H9 (cell line): ENCODE measurements around the gene HECTD1. TPM values are rescaled to one million over a fixed set of nuclear protein-coding genes. Genes with fewer than 3 reads are reported as not detected.

Experiments used
- DNase-seq: peaks from one replicate; pipeline ENCODE4 v3.0.0-alpha.2; 2017
- H2AFZ ChIP-seq: one replicate; pipeline ENCODE4 v1.6.1; 2013; ENCODE audit warnings: mild to moderate bottlenecking, low read length, control low read depth, moderate library complexity
- H2AK5ac ChIP-seq: 2 replicates; pipeline ENCODE4 v1.6.1; 2013; ENCODE audit warnings: low read length, control low read depth, mixed read lengths; ENCODE audit not compliant: insufficient read length
- H2BK120ac ChIP-seq: one replicate; pipeline ENCODE4 v1.6.1; 2013; ENCODE audit warnings: low read depth, mild to moderate bottlenecking, low read length, control low read depth, inconsistent platforms; ENCODE audit not compliant: poor library complexity, severe bottlenecking
- H2BK12ac ChIP-seq: 2 replicates; pipeline ENCODE4 v1.6.1; 2013; ENCODE audit warnings: low read length, control low read depth, mixed read lengths, low read depth; ENCODE audit not compliant: insufficient read length
- H2BK15ac ChIP-seq: 2 replicates; pipeline ENCODE4 v1.6.1; 2013; ENCODE audit warnings: low read depth, low read length, control low read depth
- H2BK20ac ChIP-seq: one replicate; pipeline ENCODE4 v1.6.1; 2013; ENCODE audit warnings: low read depth, mild to moderate bottlenecking, low read length, control low read depth, inconsistent platforms; ENCODE audit not compliant: poor library complexity, severe bottlenecking
- H2BK5ac ChIP-seq: 2 replicates; pipeline ENCODE4 v1.6.1; 2013; ENCODE audit warnings: low read length, control low read depth, mixed read lengths; ENCODE audit not compliant: insufficient read length
- H3K14ac ChIP-seq: 2 replicates; pipeline ENCODE4 v1.6.1; 2013; ENCODE audit warnings: low read length, control low read depth; ENCODE audit not compliant: insufficient read depth
- H3K18ac ChIP-seq: 2 replicates; pipeline ENCODE4 v1.6.1; 2013; ENCODE audit warnings: low read depth, mild to moderate bottlenecking, mixed read lengths, low read length, control low read depth; ENCODE audit not compliant: insufficient read length
- H3K23ac ChIP-seq: 2 replicates; pipeline ENCODE4 v1.6.1; 2013; ENCODE audit warnings: low read length, control low read depth, mixed read lengths, low read depth; ENCODE audit not compliant: insufficient read length
- H3K23me2 ChIP-seq: 2 replicates; pipeline ENCODE4 v1.6.1; 2013; ENCODE audit warnings: low read depth, mild to moderate bottlenecking, mixed read lengths, low read length, control low read depth; ENCODE audit not compliant: insufficient read length, poor library complexity, severe bottlenecking
- H3K27ac ChIP-seq: 2 replicates; pipeline ENCODE4 v1.5.1; 2013; ENCODE audit warnings: low read length, control low read depth, mixed read lengths, low read depth; ENCODE audit not compliant: insufficient read length
- H3K27me3 ChIP-seq: 2 replicates; pipeline ENCODE4 v1.6.1; 2013; ENCODE audit warnings: low read length, control low read depth, inconsistent platforms; ENCODE audit not compliant: insufficient read depth
- H3K4ac ChIP-seq: 2 replicates; pipeline ENCODE4 v1.6.1; 2013; ENCODE audit warnings: low read depth, mild to moderate bottlenecking, control low read depth, inconsistent platforms, low read length, moderate library complexity
- H3K4me1 ChIP-seq: 2 replicates; pipeline ENCODE4 v1.6.1; 2013; ENCODE audit warnings: low read length, control low read depth, inconsistent platforms; ENCODE audit not compliant: insufficient read depth
- H3K4me2 ChIP-seq: 2 replicates; pipeline ENCODE4 v1.6.1; 2013; ENCODE audit warnings: low read length, control low read depth, mixed read lengths; ENCODE audit not compliant: insufficient read length, insufficient read depth
- H3K56ac ChIP-seq: 2 replicates; pipeline ENCODE4 v1.6.1; 2013; ENCODE audit warnings: low read depth, mild to moderate bottlenecking, mixed read lengths, low read length, control low read depth; ENCODE audit not compliant: insufficient read length
- H3K79me1 ChIP-seq: 2 replicates; pipeline ENCODE4 v1.6.1; 2013; ENCODE audit warnings: low read depth, mild to moderate bottlenecking, moderate library complexity, low read length, control low read depth, inconsistent platforms; ENCODE audit not compliant: insufficient read depth, poor library complexity, severe bottlenecking
- H3K79me2 ChIP-seq: 2 replicates; pipeline ENCODE4 v1.6.1; 2013; ENCODE audit warnings: low read length, control low read depth, inconsistent platforms; ENCODE audit not compliant: insufficient read depth
- H3K9ac ChIP-seq: 2 replicates; pipeline ENCODE4 v1.6.1; 2013; ENCODE audit warnings: low read length, control low read depth, mixed read lengths; ENCODE audit not compliant: insufficient read length; ENCODE audit errors: extremely low read depth
- H3K9me3 ChIP-seq: one replicate; pipeline ENCODE4 v1.6.1; 2013; ENCODE audit warnings: low read depth, low read length, inconsistent platforms; ENCODE audit not compliant: control insufficient read depth
- H3T11ph ChIP-seq: one replicate; pipeline ENCODE4 v1.6.1; 2013; ENCODE audit warnings: mild to moderate bottlenecking, low read length, control low read depth, inconsistent platforms
- H4K20me1 ChIP-seq: one replicate; pipeline ENCODE4 v1.6.1; 2013; ENCODE audit not compliant: control insufficient read depth, insufficient read length, insufficient read depth
- H4K5ac ChIP-seq: 2 replicates; pipeline ENCODE4 v1.6.1; 2013; ENCODE audit warnings: low read depth, mild to moderate bottlenecking, mixed read lengths, low read length, control low read depth; ENCODE audit not compliant: insufficient read length
- H4K8ac ChIP-seq: replicated peaks from 2 replicates; pipeline ENCODE4 v1.6.1; 2013; ENCODE audit warnings: low read length, control low read depth, mixed read lengths, low read depth; ENCODE audit not compliant: insufficient read length
- H4K91ac ChIP-seq: 2 replicates; pipeline ENCODE4 v1.6.1; 2013; ENCODE audit warnings: low read depth, mild to moderate bottlenecking, moderate library complexity, mixed read lengths, low read length, control low read depth; ENCODE audit not compliant: insufficient read length
- H3K27ac Mint-ChIP-seq, 3 experiments: 2 replicates in 2 of 3; 3 replicates in 1 of 3; pipeline ENCODE4 v1.8.0; 2020 to 2021; ENCODE audit warnings: mixed read lengths in 3 of 3, mild to moderate bottlenecking in 1 of 3, moderate library complexity in 1 of 3
- H3K27me3 Mint-ChIP-seq: 2 replicates; pipeline ENCODE4 v1.8.0; 2021; ENCODE audit warnings: low read depth, mild to moderate bottlenecking, moderate library complexity, mixed read lengths
- H3K36me3 Mint-ChIP-seq, 3 experiments: 2 replicates in 2 of 3; 3 replicates in 1 of 3; pipeline ENCODE4 v1.8.0; 2020 to 2021; ENCODE audit warnings: low read depth in 3 of 3, mixed read lengths in 3 of 3; ENCODE audit not compliant: insufficient read depth in 1 of 3
- H3K4me1 Mint-ChIP-seq, 2 experiments: 2 replicates each; pipeline ENCODE4 v1.8.0; 2020; ENCODE audit warnings: mixed read lengths in 2 of 2
- H3K4me3 Mint-ChIP-seq, 2 experiments: 2 replicates in 1 of 2; 3 replicates in 1 of 2; pipeline ENCODE4 v1.8.0; 2020 to 2021; ENCODE audit warnings: mild to moderate bottlenecking in 2 of 2, mixed read lengths in 2 of 2, moderate library complexity in 1 of 2
- H3K9me3 Mint-ChIP-seq, 2 experiments: 2 replicates in 1 of 2; 3 replicates in 1 of 2; pipeline ENCODE4 v1.8.0; 2020; ENCODE audit warnings: mild to moderate bottlenecking in 2 of 2, mixed read lengths in 2 of 2, moderate library complexity in 1 of 2
- CTCF ChIP-seq: fragments of 200-600 bp; sonication (generic); conservative IDR thresholded peaks from 3 replicates; pipeline ENCODE4 v1.8.0; 2021; ENCODE audit warnings: antibody characterized with exemption, mild to moderate bottlenecking
- whole genome bisulfite sequencing: extraction: QIAGEN DNeasy Blood & Tissue Kit; methylation state at CpG from one replicate; pipeline ENCODE4 v1.1.7; 2013; ENCODE audit warnings: missing lambda C conversion rate, low lambda C conversion rate, mixed read lengths; ENCODE audit not compliant: insufficient read length; ENCODE audit errors: extremely low coverage; 5-methylcytosine and 5-hydroxymethylcytosine counted together
- total RNA-seq: library from RNA; stranded (reverse); gene quantifications from 2 replicates; pipeline ENCODE4 v1.2.1, GENCODE V29; 2021

The HECTD1 gene
- total RNA-seq, 1 experiment from 2014 or later = 135 TPM

GRCh38 chr14:31164115-31164514 lies 43.5 kb downstream of the HECTD1 start:
- Mint-ChIP-seq H3K4me3 (no peak overlapping the region), H3K9me3 (no peaks in the 10 kb centered on the region), H3K27ac (no peak overlapping the region), H3K27me3 (no peaks in the 10 kb centered on the region), H3K4me1 (no peaks in the 10 kb centered on the region), H3K36me3 (peaks cover 19 to 82% (median 45%) of the 10 kb centered on the region in 3 experiments; a peak in 6 of 7 replicates)
- Histone ChIP-seq H3K56ac (no peak overlapping the region), H3K4ac (no peak overlapping the region), H2BK12ac (no peak overlapping the region), H3K9me3 (no peaks in the 10 kb centered on the region), H2AFZ (no peak overlapping the region), H3K27me3 (no peaks in the 10 kb centered on the region), H3K79me1 (no peaks in the 10 kb centered on the region), H2BK20ac (no peak overlapping the region), H2BK15ac (no peak overlapping the region), H3K18ac (no peak overlapping the region), H2AK5ac (no peak overlapping the region), H3K23ac (no peak overlapping the region), H2BK120ac (no peak overlapping the region), H3K4me2 (no peak overlapping the region), H4K20me1 (no peaks in the 10 kb centered on the region), H3K27ac (no peak overlapping the region), H3K4me1 (no peaks in the 10 kb centered on the region), H4K91ac (no peak overlapping the region), H3T11ph (no peak overlapping the region), H4K5ac (no peak overlapping the region), H3K9ac (no peak overlapping the region), H2BK5ac (no peak overlapping the region), H3K14ac (no peak overlapping the region), H3K23me2 (no peaks in the 10 kb centered on the region), H3K79me2 (no peaks in the 10 kb centered on the region), H4K8ac (no peak overlapping the region)
- no peak for DNase-seq
- no CpG with 5 or more reads among the region's 4 CpGs for WGBS
- no peak for TF ChIP-seq CTCF
